HG03196 (cell line): ENCODE measurements around the gene PBLD.

Experiments used
- ATAC-seq: cut with Tn5 transposase; IDR thresholded peaks from one replicate; pipeline ENCODE4 v1.9.1; 2021; ENCODE audit not compliant: unreplicated experiment

Gene PBLD

DNA sequence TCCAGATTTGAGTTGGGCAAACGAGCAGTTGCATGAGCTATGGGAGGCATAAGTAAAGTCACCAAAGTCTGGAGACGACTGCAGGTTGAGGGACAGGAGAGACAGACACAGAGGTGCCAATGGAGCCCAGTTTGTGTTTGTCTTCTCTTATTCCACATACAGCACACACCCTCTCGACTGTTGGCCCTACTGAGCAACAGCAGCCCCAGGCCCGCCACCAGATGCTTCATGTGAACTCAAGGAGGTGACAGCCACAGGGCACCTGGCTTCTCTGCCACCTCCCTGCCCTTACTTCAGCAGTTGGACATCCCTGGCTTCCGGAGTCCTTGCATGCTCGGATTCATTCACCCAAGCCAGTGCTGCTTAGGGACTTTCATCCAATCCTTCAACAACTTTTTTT, 94.4 kb downstream of the PBLD start:
- ATAC-seq = no peak

DNA sequence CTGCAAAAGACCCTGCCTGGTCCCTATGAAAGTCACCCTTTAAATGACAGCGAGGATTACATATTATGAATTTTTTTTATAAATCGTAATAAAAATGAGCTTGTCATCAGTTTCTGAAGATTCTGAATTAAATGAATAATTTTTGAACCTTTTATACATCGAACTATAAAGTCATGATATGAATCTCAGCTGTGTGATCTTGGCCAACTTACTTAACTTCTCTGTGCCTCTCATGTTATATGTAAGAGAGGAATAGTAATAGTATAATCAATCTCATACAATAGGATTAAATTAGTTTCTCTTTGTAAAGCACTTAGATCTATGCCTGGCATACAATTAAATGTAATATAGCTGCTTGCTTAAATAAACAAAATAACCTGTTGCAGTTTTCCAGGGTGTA, 95.6 kb downstream of the PBLD start:
- ATAC-seq = no peak

DNA sequence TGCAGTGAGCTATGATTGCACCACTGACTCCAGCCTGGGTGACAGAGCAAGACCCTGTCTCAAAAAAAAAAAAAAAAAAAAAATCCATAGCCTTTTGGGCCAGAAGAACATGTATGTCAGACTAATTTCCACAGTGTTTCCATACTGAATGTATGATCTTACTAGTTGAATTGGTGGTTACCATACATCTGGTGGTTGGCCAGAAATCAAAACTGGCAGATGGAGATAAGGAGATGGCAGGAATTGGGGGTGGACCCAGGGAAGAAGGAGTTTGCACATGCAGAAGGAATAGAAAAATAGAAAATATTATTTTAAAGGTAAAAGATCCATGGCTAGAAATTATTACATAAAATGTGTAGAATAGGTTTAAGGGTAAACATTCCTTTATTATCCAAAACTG, 97.1 kb downstream of the PBLD start:
- no peak for ATAC-seq

DNA sequence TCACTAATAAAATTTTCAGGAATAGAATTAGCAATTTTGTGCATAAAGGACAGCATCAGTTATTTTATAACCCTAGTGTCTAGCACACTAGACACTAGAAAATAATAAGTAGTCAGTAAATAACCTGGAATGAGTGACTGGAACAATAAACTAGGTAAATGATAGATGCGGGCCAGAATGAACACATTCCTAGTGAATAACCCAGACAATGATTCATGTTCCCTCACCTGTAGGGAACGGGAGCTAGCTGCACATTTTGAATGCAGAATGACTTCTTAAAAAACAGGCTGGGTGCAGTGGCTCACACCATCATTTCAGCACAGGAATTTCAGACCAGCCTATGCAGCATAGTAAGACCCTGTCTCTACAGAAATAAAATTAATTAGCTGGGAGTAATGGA, 97.6 kb downstream of the PBLD start:
- ATAC-seq = no peak

DNA sequence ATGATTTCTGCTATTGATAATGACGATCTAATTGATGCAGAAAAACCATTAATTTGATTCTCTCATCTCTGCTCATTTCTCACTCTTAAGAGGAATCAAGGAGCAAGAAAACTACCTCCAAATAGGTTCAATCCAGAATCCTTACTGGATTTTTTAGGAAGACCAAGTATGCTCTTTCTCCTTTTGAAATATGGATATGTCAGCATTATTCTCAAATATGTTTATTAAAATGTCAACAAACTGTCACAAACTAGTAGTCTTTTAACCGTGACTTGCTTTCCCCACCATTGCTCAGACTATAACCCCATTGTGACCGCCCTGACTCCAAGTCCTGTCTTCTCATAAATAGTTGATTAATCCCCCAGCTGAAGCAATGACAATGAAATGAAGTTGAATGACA, 99.7 kb downstream of the PBLD start:
- no peak for ATAC-seq
